NOMO-1 treated with dmso at 0.1 percent for 144 hours (cell line): ENCODE measurements around the gene ARL6IP4.

Source experiments
- DNase-seq: peaks from one replicate; lab custom pipeline; 2025; ENCODE audit not compliant: unreplicated experiment; lab: John Stamatoyannopoulos, UW

ARL6IP4 gene

DNA sequence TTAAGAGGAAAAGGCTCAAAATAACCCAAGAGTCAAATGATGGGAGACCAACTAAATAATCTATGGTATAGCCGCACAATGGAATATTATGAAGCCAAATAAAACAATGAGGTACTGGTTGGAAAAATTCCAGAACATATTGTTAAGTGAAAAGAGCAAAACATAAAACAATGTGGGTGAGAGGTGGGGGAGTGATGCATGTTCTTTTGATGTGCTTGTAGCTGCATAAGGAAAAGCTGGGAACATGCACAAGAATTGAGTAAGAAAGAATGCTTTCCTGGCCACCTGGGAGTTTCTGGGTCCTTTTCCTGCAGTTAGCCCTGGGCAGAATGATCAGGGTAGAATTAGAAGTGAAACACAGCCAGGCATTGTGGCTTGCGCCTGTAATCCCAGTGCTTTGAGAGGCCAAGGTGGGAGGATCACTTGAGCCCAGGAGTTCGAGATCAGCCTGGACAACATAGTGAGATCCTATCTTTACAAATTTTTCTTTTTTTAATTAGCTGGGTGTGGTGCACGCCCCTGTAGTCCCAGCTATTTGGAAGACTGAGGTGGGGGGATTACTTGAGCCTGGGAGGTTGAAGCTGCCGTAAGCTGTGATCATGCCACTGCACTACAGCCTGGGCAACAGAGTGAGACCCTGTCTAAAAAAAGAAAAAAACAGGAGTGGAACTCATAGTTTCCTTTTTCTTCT is 22.1 kb upstream of the ARL6IP4 start:
- no peak for DNase-seq

GRCh38 chr12:122959566-122960192 is 20.8 kb upstream of the ARL6IP4 start:
- DNase-seq: no peak

DNA sequence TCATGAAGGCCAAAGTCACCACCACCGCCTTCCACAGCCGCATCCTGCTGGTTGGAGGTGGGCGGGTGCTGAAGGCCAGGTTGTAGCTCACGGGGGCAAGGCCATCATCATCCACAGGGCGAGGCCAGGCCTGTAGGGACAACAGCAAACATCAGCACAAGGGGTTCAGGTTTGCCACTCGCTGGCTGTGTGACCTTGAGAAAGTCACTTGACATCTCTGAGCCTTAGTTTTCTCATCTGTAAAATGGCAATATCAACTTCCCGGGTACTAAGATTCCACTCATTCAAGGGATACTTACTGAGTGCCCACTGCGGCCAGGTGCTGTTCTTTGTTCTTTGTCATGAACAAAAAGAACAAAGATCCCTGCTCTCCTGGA is 20.3 kb upstream of the ARL6IP4 start:
- DNase-seq: no peak

DNA sequence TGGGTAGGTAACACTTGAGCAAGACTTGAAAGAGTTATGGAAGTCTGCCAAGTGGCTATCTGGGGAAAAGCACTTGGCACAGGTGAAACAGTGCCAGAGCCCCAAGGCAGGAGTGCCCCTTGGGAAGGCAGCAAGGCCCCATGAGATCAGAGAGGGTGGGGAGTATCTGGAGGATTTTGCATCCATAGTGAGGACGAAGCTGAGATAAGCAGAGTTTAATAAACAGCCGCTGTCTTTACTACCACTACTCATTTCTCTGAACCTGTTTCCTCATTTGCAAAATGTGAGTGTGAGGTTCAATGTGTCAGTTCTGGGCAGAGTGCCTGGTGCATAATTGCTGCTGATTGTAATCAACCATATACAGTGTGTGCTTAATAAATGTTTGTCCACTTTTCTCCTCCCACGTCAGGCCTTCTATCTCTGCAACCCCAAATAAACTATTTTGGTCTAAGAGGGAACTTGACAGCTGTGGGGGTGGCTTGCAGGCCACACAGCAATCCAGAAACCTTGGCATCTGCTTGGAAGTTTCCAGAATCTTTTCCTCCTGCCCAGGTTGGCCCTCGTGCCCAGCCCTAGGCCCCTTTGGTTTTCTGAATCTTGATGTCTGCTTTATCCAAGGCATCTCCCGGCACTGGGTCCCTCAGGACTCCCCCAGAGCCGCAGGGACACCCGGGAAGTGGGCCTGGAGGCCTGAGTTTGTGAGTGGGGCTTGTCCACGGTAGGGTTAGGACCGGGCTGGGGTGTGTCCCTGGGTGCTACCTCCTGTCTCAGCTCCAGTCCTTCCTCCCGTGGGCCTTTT is 18.8 kb upstream of the ARL6IP4 start:
- no peak for DNase-seq

DNA sequence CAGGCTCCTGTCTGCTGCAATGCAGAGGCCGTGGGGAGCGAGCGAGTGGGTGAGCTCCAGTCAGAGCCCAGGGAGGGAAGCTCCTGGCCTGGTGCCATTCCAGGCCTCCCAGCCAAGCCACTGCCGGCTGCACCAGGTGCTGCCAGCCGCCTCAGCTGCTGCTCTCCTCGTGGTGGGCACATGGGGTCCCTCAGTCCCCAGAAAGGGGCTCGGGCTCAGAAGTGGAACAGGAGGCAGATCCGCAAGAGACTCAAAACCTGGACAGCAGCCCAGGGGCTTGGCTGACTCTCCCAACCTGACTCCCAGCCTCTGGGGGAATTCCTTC is 16.6 kb upstream of the ARL6IP4 start:
- no peak for DNase-seq

GRCh38 chr12:122964439-122965257 is 15.8 kb upstream of the ARL6IP4 start:
- DNase-seq: no peak

DNA sequence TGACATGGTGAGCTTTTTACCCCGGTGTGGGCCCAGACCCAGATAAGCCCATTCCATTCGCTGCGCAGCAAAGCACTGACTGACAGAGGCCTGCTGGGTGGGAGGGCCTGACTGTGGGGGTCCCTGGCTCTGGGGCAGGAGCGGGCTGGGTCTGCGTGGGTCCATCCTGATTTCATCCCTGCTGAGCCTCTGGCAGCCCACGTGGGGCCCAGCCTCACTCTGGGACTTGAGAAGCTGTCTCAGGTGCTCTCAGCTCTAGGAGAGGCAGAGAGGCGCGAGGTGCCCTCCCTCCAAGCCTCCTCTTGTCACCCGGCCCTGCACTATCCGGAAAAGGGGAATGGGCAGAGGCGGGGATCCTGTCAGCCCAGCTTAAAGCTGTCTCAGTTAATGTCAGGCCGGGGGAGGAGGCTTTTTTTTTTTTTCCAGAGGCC is 15.1 kb upstream of the ARL6IP4 start:
- no peak for DNase-seq

DNA sequence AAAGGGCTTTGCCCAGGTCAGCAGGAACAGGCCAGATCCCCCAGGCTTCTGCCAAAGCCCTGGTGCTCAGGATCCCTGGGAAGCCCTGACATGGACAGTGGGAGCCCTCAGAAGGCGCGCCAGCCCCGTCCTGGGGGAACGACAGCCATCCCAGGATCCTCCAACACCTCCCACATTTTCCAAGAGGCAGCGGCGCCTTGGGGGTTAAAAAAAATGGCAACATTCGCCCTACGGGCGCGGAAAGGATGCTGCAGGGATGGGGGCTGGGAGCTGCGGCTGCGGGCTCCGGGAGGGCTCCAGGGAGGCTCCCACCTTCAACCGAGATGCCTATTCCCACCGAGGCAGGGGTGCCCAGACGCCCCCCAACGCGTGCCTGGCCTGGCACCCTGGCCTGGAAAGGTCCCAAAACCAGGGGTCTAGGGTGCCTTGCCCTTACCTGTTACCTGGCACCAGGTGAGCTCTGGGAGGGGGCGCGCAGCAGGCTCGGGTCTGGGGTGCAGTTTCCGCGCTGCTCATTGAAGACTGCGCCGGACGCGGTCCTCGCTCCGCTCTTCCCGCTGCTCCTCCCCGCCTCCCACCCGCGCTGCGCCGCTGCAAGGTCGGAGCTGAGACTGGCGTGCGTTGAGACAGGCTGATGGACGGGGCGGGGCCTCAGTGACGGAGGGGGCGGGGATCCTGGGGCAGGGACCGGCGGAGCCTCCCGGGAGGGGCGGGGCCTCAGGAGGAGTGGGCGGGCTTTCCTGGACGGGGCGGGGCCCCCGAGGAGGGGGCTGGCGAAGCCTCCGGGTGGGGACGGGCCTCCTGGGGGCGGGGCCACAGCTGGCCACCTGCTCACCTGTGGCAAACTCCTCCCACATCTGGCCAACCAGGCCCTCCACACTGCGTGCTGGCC is 14.4 kb upstream of the ARL6IP4 start, which contains the start of gene ABCB9:
ABCB9 (minus strand) TSS at position 613 of the 892 bp plus-strand sequence. CDS start 6,228 bp downstream, outside the sequence.
- DNase-seq: peak; percentile 81

- DNase-seq: no peak
These were observed 13.5 kb upstream of the ARL6IP4 start for GRCh38 chr12:122966743-122967550.

DNA sequence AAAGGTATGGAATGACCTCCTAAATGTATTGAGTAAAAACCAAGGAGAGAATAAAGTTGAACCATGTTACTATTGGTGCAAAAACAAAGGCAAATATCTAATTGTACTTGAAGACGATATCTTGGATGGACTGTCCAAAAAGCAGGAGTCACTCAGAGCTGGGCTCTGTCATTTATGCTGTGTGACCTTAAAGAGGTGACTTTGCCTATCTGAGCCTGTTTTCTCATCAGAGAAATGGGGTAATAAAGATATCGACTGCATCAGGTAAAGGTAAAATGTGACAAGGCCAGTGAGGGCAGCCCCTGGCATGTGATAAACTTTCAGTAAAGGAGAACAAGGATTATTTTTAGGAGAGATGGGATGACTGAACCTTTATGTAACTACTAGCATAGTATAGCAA is 12.4 kb upstream of the ARL6IP4 start:
- DNase-seq: no peak

GRCh38 chr12:122969676-122970075 is 10.8 kb upstream of the ARL6IP4 start:
- DNase-seq: no peak

- DNase-seq: peak; percentile 94
These were observed 6.1 kb upstream of the ARL6IP4 start for GRCh38 chr12:122974274-122974891.

DNA sequence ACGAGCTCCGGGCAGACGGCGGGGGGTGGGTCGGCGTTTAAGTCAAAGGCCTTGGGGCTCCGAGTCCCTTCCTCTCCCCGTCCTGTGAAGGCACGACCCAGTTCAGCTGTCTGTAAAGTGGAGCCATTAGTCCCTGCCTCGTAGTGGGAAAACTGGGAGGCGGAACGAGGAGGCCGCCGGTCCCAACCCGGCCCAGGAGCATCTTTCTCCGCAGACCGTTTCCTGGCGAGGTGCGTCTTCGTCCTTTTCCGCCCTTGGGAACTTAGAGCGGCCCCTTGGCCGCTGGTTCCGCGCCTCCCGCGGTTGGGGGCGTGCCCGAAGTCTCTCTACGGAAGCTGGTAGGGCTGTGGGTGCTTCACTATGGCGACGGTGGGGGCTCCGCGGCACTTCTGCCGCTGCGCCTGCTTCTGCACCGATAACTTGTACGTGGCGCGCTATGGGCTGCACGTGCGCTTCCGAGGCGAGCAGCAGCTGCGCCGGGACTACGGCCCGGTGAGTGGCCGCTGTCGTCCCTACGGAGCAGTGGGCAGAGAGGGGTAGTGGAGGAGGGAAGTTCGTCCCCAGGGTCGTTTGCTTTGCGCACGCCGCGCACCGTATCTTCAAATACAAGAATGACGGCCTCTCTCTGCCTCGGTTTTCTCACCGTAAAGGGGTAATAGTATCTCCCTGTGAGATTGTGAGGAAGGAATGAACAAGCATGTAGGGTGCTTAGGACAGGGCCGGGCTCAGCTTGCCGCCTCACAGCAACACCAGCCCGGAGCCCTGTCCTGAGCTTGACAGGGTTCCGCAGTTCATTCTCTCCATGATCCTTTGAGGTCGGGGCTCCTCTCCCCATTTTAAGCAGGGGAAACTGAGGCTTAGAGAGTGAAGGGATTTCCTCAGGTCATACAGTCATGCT is 5.3 kb upstream of the ARL6IP4 start, which contains the start of gene OGFOD2:
OGFOD2 (plus strand) TSS at position 353 of the 898 bp plus-strand sequence; CDS start at position 361, 8 bp downstream.
- DNase-seq: peak; percentile 93

- DNase-seq: no peak
These were observed 4.5 kb upstream of the ARL6IP4 start for GRCh38 chr12:122975790-122976647.

GRCh38 chr12:122976648-122976975 is 3.9 kb upstream of the ARL6IP4 start:
- no peak for DNase-seq

DNA sequence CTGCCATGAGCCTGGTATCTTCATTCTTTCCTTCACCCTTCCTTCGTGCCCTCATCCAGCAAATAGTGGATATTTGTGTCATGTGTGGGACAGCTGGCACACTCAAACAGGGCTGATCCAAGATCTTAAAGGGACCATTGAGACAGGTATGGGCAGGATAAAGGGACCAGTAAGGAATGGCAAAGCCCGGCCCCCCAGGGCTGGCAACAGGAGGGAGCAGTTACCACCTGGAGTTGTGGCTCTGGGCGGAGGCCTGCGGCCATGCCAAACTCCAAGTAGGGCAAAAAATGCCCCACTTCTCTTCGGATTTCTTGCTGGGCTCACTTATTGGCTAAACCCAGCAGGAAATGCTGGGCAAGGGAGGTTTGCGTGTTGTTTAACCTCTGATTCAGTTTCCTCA is 3.3 kb upstream of the ARL6IP4 start:
- DNase-seq: no peak
